Stimulated activated CD8-positive, alpha-beta memory T cell treated with anti-CD3 and anti-CD28 coated beads, Interleukin-4, amount 100 ng/mL, for 4 hours (primary cell): ENCODE measurements around the gene BMI1.

Experiments used
- DNase-seq, 2 donors: peaks; one replicate each; pipeline ENCODE4 v3.0.0-alpha.2; 2020; ENCODE audit warnings: low read depth in 2 of 2, low spot score in 1 of 2

BMI1 gene

DNA sequence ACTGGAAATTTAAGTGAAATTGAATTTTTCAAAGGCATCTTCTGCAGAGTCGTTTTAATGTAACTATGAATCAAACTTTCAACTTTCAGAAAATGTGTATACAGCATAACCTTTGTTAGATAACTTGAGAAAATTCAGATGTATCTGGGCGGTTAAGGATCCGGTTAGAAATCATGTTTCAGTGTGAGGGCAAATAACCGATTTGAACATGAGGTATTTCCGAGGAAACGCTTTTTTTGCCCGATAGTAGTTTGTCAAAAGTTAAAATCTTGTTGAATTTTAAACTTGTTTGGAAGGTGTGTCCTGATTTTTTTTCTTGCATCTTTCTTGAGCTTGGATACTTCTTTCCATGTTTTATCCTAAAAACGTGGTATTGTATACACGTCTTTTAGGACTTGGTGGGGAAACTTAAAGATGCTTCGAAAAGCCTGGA, 1.3 kb upstream of the BMI1 start:
- DNase-seq: no peak

GRCh38 chr10:22319980-22320558, 830 bp upstream of the BMI1 start:
- DNase-seq: no peak

DNA sequence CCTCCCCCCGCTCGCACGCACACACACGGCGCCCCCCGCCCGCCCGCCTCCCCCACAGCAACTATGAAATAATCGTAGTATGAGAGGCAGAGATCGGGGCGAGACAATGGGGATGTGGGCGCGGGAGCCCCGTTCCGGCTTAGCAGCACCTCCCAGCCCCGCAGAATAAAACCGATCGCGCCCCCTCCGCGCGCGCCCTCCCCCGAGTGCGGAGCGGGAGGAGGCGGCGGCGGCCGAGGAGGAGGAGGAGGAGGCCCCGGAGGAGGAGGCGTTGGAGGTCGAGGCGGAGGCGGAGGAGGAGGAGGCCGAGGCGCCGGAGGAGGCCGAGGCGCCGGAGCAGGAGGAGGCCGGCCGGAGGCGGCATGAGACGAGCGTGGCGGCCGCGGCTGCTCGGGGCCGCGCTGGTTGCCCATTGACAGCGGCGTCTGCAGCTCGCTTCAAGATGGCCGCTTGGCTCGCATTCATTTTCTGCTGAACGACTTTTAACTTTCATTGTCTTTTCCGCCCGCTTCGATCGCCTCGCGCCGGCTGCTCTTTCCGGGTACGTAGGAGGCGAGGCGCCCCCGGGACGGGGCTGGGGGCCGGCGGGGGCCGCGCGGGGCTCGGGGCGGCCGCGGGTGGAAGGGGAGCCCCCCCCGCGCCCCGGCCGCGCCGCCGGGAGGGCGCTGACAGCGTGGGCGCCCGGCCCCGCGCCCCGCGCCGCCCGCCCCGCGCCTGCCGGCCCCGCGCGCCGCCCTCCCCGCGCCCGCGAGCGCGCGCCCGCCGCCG, 441 bp downstream of the BMI1 start:
- no peak for DNase-seq

DNA sequence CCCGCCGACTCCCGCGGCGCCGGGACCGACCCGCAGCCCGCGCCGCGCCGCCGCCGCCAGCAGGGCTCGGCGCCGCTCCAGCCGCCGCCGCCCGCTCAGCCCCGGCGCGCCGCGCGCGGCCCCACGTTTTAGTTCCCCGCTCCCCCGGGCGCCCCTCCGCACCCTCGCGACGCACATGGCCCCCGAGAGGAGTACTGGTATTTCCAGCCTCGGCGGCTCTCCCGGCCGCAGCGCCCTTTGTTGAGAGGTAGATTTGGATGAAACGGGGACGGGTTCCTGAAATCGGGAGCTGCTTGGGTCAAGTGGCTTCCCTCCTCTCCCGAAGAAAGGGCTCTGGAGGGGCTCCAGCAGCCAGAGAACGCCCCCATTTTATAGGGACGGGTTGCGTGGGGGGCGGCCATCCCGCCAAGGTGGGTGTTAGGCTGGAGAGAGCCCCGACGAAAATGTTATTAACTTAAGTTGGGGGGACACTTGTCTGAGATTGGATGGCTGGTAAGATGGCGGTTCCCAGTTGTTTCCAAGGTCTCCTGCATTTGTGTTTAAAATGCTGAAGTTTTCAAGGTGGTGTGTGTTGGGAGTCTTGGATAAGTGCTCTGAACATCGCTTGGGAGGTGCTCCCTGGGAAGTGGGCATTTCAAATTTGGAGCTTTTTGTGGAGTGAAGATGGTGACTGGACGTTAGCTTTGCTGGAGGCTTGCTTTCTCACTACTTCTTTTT, 1.2 kb downstream of the BMI1 start:
- no peak for DNase-seq

DNA sequence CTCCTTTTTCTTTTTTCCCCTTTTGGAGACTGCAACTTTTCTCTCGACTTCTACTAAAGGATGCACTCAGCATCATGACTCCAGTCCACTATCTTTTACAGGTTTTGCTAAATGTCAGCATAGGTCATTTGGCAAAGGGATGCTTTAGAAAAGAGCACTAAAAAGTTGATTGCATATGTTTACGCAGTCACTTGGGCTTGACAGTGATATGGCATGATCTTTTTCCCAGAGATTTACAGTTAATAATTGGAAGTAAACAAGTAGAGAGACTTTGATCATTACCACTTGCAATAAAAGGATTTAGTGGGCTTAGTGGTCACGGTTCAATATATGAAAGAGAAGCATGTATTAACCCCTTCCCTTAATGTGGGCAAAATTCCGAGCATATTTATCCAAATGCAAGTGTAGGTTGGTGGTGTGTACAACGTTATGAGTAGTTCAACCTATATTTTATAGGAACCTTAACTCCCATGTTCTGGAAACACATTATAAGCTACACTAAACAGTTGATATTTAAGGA, 1.8 kb downstream of the BMI1 start:
- DNase-seq: no peak

- DNase-seq: no peak
Measured at GRCh38 chr10:22323538-22324305, 2.8 kb downstream of the BMI1 start.

GRCh38 chr10:22324413-22324812, 3.5 kb downstream of the BMI1 start:
- DNase-seq: no peak

DNA sequence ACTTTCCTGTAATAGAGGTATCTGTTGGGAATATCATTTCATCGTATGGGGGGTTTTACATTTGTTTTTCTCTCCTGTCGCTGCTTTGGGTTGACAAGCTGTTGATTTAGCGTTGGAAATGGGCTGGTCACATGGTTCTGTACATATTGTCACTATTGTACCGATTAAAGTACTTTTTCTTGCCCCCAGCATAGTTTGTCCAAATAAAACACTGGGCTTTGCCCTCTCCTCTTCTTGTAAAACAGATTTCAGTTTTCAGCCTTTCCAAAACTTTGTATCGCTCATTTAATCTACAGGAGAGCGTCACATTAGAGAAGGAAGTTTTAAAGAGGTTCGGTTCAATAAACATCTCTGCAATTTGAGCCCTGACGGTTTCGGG, 4.0 kb downstream of the BMI1 start:
- DNase-seq: no peak

DNA sequence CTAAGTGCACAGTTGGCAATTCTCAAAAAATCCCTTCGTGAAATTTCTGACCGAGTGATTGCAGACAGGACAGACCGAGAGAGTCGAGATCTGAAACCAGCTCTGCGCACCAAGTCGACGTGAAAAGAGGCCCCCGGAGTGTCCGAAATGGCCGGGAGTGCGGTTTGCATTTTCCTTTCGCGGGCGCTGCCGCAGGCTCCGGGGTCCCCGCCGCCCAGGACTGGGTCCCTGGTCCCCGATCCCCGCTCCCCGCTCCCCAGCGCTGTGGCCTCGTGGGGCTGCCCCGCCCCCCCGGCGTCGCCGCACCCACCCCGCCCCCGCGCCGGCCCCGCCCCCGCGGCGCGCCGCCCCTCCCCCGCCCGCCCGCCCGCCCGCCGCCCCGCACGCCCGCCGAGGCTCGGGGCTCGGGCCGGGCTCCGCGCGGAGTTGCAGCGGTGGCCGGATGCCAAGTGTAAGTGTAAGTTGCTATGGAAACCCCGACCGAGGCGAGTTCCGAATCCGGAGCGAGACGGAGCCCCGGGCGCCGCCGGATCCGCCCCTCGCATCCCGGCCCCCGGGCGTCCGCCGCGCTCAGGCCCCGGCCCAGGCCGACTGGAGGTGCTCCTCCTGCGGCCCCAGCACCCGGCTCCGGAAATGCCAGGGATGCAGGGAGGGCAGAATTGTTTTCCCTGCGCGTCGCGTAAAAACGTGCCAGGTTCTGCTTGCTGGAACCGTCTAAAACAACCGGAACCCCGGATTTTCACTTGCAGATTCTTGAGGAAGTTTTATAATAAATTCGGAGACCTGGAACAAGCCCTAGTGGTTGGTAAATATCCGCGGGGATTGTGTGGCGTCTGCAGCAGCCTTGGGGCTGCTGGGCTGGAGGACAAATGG, 4.6 kb downstream of the BMI1 start:
- no peak for DNase-seq

GRCh38 chr10:22326145-22326702, 5.3 kb downstream of the BMI1 start:
- DNase-seq: no peak

DNA sequence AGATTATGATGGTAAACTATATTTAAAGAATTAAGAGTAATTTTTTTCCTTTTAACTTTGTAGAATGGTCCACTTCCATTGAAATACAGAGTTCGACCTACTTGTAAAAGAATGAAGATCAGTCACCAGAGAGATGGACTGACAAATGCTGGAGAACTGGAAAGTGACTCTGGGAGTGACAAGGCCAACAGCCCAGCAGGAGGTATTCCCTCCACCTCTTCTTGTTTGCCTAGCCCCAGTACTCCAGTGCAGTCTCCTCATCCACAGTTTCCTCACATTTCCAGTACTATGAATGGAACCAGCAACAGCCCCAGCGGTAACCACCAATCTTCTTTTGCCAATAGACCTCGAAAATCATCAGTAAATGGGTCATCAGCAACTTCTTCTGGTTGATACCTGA, 8.3 kb downstream of the BMI1 start:
- DNase-seq: no peak

DNA sequence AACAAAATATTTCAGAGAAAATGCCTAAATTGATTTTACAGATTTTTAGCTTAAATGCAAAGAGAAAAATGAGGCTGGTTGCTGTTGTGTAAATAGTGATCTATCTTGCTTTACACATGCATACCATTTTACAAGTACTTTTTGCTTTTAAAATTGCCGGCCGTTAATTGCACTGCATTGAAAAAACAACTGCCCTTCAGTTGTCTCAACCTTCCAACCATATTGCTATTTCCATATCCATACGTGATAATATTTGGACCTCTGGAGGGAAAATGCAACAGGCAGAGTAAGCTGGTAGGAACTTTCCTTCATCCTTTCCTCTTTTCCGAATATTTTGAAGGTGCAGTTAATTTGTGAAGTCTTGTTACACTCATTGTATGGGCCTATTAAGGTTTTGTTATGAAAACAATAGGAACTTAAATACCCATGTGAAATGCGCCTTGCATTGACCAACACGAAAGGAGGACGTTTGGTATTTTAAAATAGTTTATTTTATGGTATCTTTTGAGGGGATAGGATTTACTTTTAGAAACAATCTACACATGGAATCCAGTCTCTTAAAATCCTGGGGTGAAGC, 11.3 kb downstream of the BMI1 start:
- no peak for DNase-seq

DNA sequence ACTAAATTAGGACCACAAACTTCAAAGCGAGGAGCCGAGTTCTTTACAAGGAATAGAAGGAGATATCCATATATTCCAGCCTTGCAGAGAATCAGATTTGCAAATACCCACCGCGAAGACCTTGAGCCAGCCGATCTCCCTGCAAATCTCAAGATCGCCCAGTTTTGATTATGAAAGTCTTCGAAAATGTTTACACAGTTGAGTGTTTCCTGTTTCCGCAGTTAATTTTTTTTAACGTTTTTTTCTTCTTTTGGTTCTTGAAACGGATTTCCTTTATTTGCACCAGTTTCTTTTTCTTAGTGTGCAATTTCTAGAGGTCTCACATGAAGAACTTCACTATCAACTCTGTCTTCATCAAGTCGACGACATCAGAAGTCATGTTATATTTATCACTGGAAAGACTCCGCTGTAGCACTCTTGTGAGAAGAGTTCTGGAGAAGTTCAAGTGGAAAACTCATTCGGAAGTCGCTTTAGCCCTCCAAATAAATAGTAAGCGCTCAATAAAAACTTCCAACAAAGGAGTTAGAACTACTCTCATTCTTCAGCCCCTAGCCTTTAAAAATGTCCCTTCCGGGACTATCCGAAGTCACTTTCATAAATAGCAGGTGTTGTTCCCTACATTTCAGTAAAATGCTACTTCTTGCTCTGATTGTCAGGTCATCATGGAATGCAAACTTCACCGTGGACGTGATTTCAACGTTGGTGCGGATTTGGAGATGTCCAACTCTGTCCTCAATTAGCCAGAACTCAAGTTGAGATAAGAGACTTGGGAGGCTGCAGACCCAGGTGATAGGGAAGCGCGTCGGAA, 12.5 kb downstream of the BMI1 start:
- no peak for DNase-seq

GRCh38 chr10:22333975-22334282, 13.0 kb downstream of the BMI1 start:
- DNase-seq: no peak

- no peak for DNase-seq
Measured at GRCh38 chr10:22334414-22335172, 13.7 kb downstream of the BMI1 start.

GRCh38 chr10:22335173-22335933, 14.5 kb downstream of the BMI1 start:
- DNase-seq: no peak

GRCh38 chr10:22338185-22338900, 17.4 kb downstream of the BMI1 start:
- DNase-seq: no peak
